ENCODE data around the gene ATXN7L3B.
"Not testable (repeated sequence)": the region's sequence is repeated elsewhere in the genome, so short reads cannot be mapped to it uniquely, and the experiment has no call there.

Gene ATXN7L3B

GRCh38 chr12:74537707-74538385, at the start of gene ATXN7L3B:
TSS of gene ATXN7L3B (plus strand) at chr12:74537835. CDS start at chr12:74538113, 278 bp downstream.
- TF ChIP-seq CTCF (conservative IDR thresholded peaks at IDR 0.05): no peak
- peak within 1 kb of the TSS; percentile 91 for H3K27ac ChIP-seq

GRCh38 chr12:74488134-74488533, 49.5 kb upstream of the ATXN7L3B start:
- no peak overlapping the region for H3K27ac ChIP-seq
- TF ChIP-seq CTCF (conservative IDR thresholded peaks at IDR 0.05): no peak

- no peak overlapping the region for H3K27ac ChIP-seq
- TF ChIP-seq CTCF (conservative IDR thresholded peaks at IDR 0.05): no peak
These were observed 48.1 kb upstream of the ATXN7L3B start for GRCh38 chr12:74489543-74489942.

- H3K27ac ChIP-seq: no peak overlapping the region
- TF ChIP-seq CTCF (conservative IDR thresholded peaks at IDR 0.05): no peak
These were observed 47.1 kb upstream of the ATXN7L3B start for GRCh38 chr12:74490390-74491064.

- no peak overlapping the region for H3K27ac ChIP-seq
- TF ChIP-seq CTCF (conservative IDR thresholded peaks at IDR 0.05): no peak
These were observed 46.3 kb upstream of the ATXN7L3B start for GRCh38 chr12:74491374-74491773.

- H3K27ac ChIP-seq: no peak overlapping the region
- no peak for TF ChIP-seq CTCF (conservative IDR thresholded peaks at IDR 0.05)
These were observed 38.4 kb upstream of the ATXN7L3B start for GRCh38 chr12:74499192-74499591.

- not testable (repeated sequence) for H3K27ac ChIP-seq
These were observed 28.6 kb upstream of the ATXN7L3B start for GRCh38 chr12:74508873-74509657.

All from VCaP (cell line).